HCT116 (cell line): ENCODE data around the gene SMG9. TPM values are rescaled to one million over a fixed set of nuclear protein-coding genes. Genes with fewer than 3 reads are reported as not detected.

Source experiments
- ATAC-seq: fragments of 200-7000 bp; cut with Tn5 transposase; 2 replicates; pipeline ENCODE4 v1.9.1; 2020; ENCODE audit warnings: mild to moderate bottlenecking, moderate library complexity
- BruUV-seq: library from RNA; stranded (reverse); fragments of 400-500 nt; replicated peaks from 2 replicates; lab custom pipeline; 2021; lab: Mats Ljungman, UMichigan
- CTCF ChIA-PET: fragments of 300-600 bp; sonication (Branson Sonifier 250); formaldehyde crosslinking; loops from one replicate; lab custom pipeline; 2021; ENCODE audit warnings: antibody characterized with exemption; lab: Charles Lee
- POLR2A ChIA-PET: fragments of 300-600, 350-600 bp; sonication (Branson Sonifier 250); formaldehyde crosslinking; loops from one replicate; lab custom pipeline; 2021; ENCODE audit warnings: antibody characterized with exemption; lab: Charles Lee
- RAD21 ChIA-PET, 2 experiments: fragments of 300-600 bp; sonication (Branson Sonifier 250); formaldehyde crosslinking; loops; one replicate each; lab custom pipeline; 2023; ENCODE audit warnings: low total read pairs in 2 of 2; ENCODE audit not compliant: uncharacterized antibody in 2 of 2, unreplicated experiment in 2 of 2, low non-redundant PET in 1 of 2; lab: Charles Lee
- DNase-seq: peaks from one replicate; pipeline ENCODE4 v3.0.0-alpha.2; 2010; ENCODE audit warnings: low read depth, low spot score
- H2AFZ ChIP-seq: fragments of 200-600 bp; shearing (Covaris generic), sonication (generic); 2 replicates; pipeline ENCODE4 v1.6.1; 2017; ENCODE audit warnings: low read depth, mixed run types, mixed read lengths, antibody characterized with exemption, low read length; ENCODE audit not compliant: poor library complexity, severe bottlenecking
- H3K27ac ChIP-seq: 2 replicates; pipeline ENCODE4 v1.5.1; 2012; ENCODE audit warnings: low read depth, low read length
- H3K27me3 ChIP-seq: fragments of 200-600 bp; sonication (generic); 2 replicates; pipeline ENCODE4 v1.6.1; 2016; ENCODE audit warnings: mixed run types, low read length, mixed read lengths; ENCODE audit not compliant: insufficient read depth
- H3K36me3 ChIP-seq, 2 experiments: fragments of 200-500 bp in 1 of 2; fragments of 200-600 bp in 1 of 2; sonication (Bioruptor generic) in 1 of 2; sonication (generic) in 1 of 2; 2 replicates each; pipeline versions ENCODE4 v1.5.1 to v1.6.1; 2014 to 2016; ENCODE audit warnings: low read length in 2 of 2, inconsistent platforms in 1 of 2, mixed read lengths in 1 of 2, mixed run types in 1 of 2; ENCODE audit not compliant: insufficient read depth in 2 of 2, control insufficient read depth in 1 of 2
- H3K4me1 ChIP-seq, 2 experiments: fragments of 200-600 bp in 1 of 2; sonication (generic) in 1 of 2; 2 replicates each; pipeline versions ENCODE4 v1.5.1 to v1.6.1; 2012 to 2017; ENCODE audit warnings: low read length in 2 of 2, inconsistent platforms in 1 of 2, mild to moderate bottlenecking in 1 of 2, mixed read lengths in 1 of 2, mixed run types in 1 of 2, moderate library complexity in 1 of 2; ENCODE audit not compliant: insufficient read depth in 2 of 2, control insufficient read depth in 1 of 2
- H3K4me2 ChIP-seq: fragments of 200-600 bp; sonication (generic); 2 replicates; pipeline ENCODE4 v1.6.1; 2017; ENCODE audit warnings: mixed run types, low read length, mixed read lengths
- H3K4me3 ChIP-seq, 2 experiments: fragments of 200-600 bp in 1 of 2; sonication (generic) in 1 of 2; replicated peaks in 1 of 2; 2 replicates each; pipeline ENCODE4 v1.5.1; 2011 to 2016; ENCODE audit warnings: low read length in 2 of 2, control low read depth in 1 of 2, low read depth in 1 of 2, mild to moderate bottlenecking in 1 of 2, mixed read lengths in 1 of 2, mixed run types in 1 of 2
- H3K79me2 ChIP-seq: fragments of 200-600 bp; sonication (generic); 2 replicates; pipeline ENCODE4 v1.6.1; 2017; ENCODE audit warnings: mild to moderate bottlenecking, mixed run types, low read length, moderate library complexity, mixed read lengths; ENCODE audit not compliant: insufficient read depth
- H3K9ac ChIP-seq: fragments of 200-600 bp; sonication (generic); 2 replicates; pipeline ENCODE4 v1.6.1; 2016; ENCODE audit warnings: low read length, mixed read lengths
- H3K9me2 ChIP-seq: fragments of 200-600 bp; sonication (generic), shearing (Covaris generic); 2 replicates; pipeline ENCODE4 v1.6.1; 2017; ENCODE audit warnings: mixed run types, mild to moderate bottlenecking, moderate library complexity; ENCODE audit not compliant: insufficient read depth
- H3K9me3 ChIP-seq, 2 experiments: fragments of 200-500 bp in 1 of 2; fragments of 200-600 bp in 1 of 2; sonication (Bioruptor generic) in 1 of 2; sonication (generic) in 1 of 2; 2 replicates each; pipeline ENCODE4 v1.6.1; 2014 to 2017; ENCODE audit warnings: low read length in 2 of 2, mixed read lengths in 2 of 2, inconsistent platforms in 1 of 2, low read depth in 1 of 2, mild to moderate bottlenecking in 1 of 2, mixed run types in 1 of 2, moderate library complexity in 1 of 2; ENCODE audit not compliant: control insufficient read depth in 1 of 2, insufficient read depth in 1 of 2
- H4K20me1 ChIP-seq: fragments of 200-600 bp; sonication (generic), shearing (Covaris generic); 2 replicates; pipeline ENCODE4 v1.6.1; 2017; ENCODE audit warnings: mixed run types, mild to moderate bottlenecking, moderate library complexity; ENCODE audit not compliant: insufficient read depth
- CBX3 ChIP-seq: IDR thresholded peaks from 2 replicates; pipeline ENCODE4 v1.6.1; 2012; ENCODE audit warnings: low read depth
- CEBPB ChIP-seq: IDR thresholded peaks from 2 replicates; pipeline ENCODE4 v1.6.1; 2012; ENCODE audit warnings: low read depth
- CTCF ChIP-seq, 3 experiments: fragments of 200-600 bp in 1 of 3; sonication (generic) in 1 of 3; IDR thresholded peaks in 2 of 3; conservative IDR thresholded peaks in 1 of 3; 2 replicates each; pipeline ENCODE4 v1.5.1; 2012 to 2017; ENCODE audit warnings: low read depth in 2 of 3, low read length in 2 of 3, antibody characterized with exemption in 1 of 3, borderline replicate concordance in 1 of 3, control low read depth in 1 of 3, mild to moderate bottlenecking in 1 of 3, mixed read lengths in 1 of 3, mixed run types in 1 of 3, moderate library complexity in 1 of 3; ENCODE audit not compliant: insufficient read depth in 1 of 3
- EGR1 ChIP-seq: IDR thresholded peaks from 2 replicates; pipeline ENCODE4 v1.6.1; 2012; ENCODE audit warnings: low read depth
- ELF1 ChIP-seq: IDR thresholded peaks from 2 replicates; pipeline ENCODE4 v1.6.1; 2012; ENCODE audit warnings: low read depth, borderline replicate concordance
- EZH2phosphoT487 ChIP-seq: fragments of 200-600 bp; IDR thresholded peaks from 2 replicates; pipeline ENCODE4 v1.6.1; 2018; ENCODE audit warnings: antibody characterized with exemption, borderline replicate concordance
- POLR2A ChIP-seq: IDR thresholded peaks from 2 replicates; pipeline ENCODE4 v1.7.0; 2011; ENCODE audit warnings: borderline replicate concordance; ENCODE audit not compliant: insufficient read depth, insufficient read length; ENCODE audit errors: extremely low read depth
- POLR2AphosphoS5 ChIP-seq: IDR thresholded peaks from 2 replicates; pipeline ENCODE4 v1.6.1; 2011; ENCODE audit warnings: mild to moderate bottlenecking, low read depth, low read length, moderate library complexity
- SP1 ChIP-seq: IDR thresholded peaks from 2 replicates; pipeline ENCODE4 v1.6.1; 2012; ENCODE audit warnings: low read depth
- SRF ChIP-seq: IDR thresholded peaks from 2 replicates; pipeline ENCODE4 v1.6.1; 2012; ENCODE audit warnings: low read depth
- YY1 ChIP-seq: IDR thresholded peaks from 2 replicates; pipeline ENCODE4 v1.6.1; 2011; ENCODE audit warnings: low read length, low read depth, moderate library complexity, mild to moderate bottlenecking; ENCODE audit not compliant: insufficient replicate concordance; ENCODE audit errors: extremely low read depth
- intact Hi-C: fragments of 100-400 bp; cut with micrococcal nuclease; formaldehyde crosslinking; loops from 2 replicates; pipeline ENCODE4 v1.10.0; 2022
- total RNA-seq: library from RNA; stranded (reverse); gene quantifications from one replicate; pipeline ENCODE4 v1.2.1, GENCODE V29; 2021; ENCODE audit not compliant: unreplicated experiment

SMG9 gene
- total RNA-seq, 1 experiment from 2014 or later, result 80.2 TPM

DNA sequence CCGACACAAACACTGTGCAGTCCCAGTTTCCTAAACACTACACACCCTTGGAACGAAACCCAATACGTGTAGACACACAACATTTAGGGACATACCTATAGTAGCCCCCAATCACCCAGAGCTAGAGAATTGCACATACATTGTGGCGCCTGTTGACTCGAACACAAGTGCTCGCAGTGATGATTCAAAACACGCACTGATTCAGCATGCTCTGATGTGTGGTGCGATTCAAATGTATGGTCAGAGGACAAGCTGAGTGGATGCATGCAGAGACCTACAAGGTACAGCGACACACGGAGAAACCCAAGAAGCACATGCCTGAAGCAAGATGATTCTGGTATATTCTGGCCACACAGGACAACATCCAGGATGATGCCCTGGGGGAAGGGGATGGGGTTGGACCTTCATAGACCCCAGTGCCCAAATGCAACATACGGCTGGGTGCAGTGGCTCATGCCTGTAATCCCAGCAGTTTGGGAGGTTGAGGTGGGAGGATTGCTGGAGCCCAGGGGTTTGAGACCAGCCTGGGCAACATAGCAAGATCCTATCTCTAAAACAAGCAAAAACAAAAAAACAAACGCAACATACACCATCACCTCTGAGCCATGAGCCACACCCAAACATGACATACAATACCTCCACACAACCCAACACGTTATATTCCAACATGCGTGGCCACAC lies 27.0 kb upstream of the SMG9 start:
- H2AFZ ChIP-seq, result no peak overlapping the region
- H3K27me3 ChIP-seq, result no peaks in the 10 kb centered on the region
- RAD21 ChIA-PET, result no interaction called here
- CTCF ChIA-PET, result interaction anchor here (3.1 kb wide), 1 partner anchor 13 kb away, joined by 10 read pairs; no protein-coding TSS in a partner anchor
- peak overlapping the region; percentile 74 for H3K4me3 ChIP-seq
- BruUV-seq, result no TSS peak
- no peak for TF ChIP-seq EZH2phosphoT487
- H4K20me1 ChIP-seq, result no peaks in the 10 kb centered on the region
- POLR2A ChIA-PET, result interaction anchor here (0.6 to 1.0 kb wide), 2 partner anchors 19 to 22 kb away, joined by 3 to 4 read pairs; no protein-coding TSS in a partner anchor
- H3K9me3 ChIP-seq, result no peaks in the 10 kb centered on the region
- peaks cover 58% of the 10 kb centered on the region for H3K79me2 ChIP-seq
- peaks cover 75 to 92% of the 10 kb centered on the region in 2 experiments for H3K4me1 ChIP-seq
- no peak for DNase-seq
- no peaks in the 10 kb centered on the region for H3K9me2 ChIP-seq
- no peaks in the 10 kb centered on the region for H3K36me3 ChIP-seq
- peak overlapping the region; percentile 94 for H3K27ac ChIP-seq
- intact Hi-C loops, result loop anchor here (10.0 kb wide), 1 partner anchor 107 kb away; the partner anchor contains the start of gene PLAUR
- peak overlapping the region; percentile 88 for H3K9ac ChIP-seq
- peak overlapping the region; percentile 88 for H3K4me2 ChIP-seq
- no peak for ATAC-seq

DNA sequence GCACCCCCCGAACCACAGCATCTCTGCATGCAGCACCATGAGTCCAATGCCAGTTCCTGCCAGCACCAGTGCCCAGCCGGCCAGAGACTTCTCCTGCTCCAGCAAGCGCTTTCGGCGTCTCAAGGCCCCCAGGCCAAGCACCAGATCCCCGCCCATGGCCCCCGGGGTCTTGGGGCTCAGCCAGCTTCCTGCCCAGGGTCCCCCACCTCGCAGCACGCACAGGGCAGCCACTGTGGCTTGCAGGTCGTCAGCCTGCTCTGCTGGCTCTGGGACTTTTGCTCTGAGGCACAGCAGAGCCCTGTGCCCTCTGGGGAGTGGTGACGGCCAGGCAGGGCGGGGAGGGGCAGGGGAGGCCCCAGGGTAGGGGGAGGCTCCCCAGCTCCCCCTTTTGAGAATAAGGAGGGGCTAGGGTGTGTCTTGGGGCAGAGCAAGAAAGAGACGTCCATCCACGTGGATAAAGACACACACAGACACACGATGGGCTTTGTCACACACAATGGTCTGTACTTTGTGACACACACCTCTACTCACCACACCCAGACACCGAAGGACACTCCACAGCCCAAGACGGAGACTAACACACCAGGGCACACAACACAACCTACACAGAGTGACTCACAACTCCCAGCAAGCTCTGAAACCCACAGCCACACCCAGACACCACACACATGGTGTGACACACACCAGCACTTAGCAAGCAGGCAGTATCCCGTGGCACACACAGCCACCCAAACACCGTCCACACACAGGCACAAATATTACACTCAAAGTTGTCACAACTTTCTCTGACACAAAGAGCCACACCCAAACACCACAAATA lies 26.2 kb upstream of the SMG9 start, which contains the start of gene KCNN4:
KCNN4 (minus strand) TSS at position 268 of the 820 bp plus-strand sequence; CDS start at position 156, 112 bp downstream.
- Histone ChIP-seq H2AFZ (no peak within 1 kb of the TSS), H3K4me1 (peaks cover 80 to 100% of the 10 kb centered on the region in 2 experiments), H3K36me3 (0 out of 4 replicates have a peak, but pooled peaks cover 0 to 5% of the 10 kb centered on the region in 2 experiments), H3K79me2 (peaks cover 66% of the 10 kb centered on the region), H3K27me3 (no peaks in the 10 kb centered on the region), H3K9me2 (no peaks in the 10 kb centered on the region), H4K20me1 (no peaks in the 10 kb centered on the region), H3K9me3 (no peaks in the 10 kb centered on the region), H3K4me3 (peak within 1 kb of the TSS; percentile 74), H3K4me2 (peak within 1 kb of the TSS; percentile 88), H3K27ac (peak within 1 kb of the TSS; percentile 94), H3K9ac (peak within 1 kb of the TSS; percentile 88)
- RAD21 ChIA-PET, result interaction anchor here in 1 of 2 experiments (0.6 kb wide), 1 partner anchor 26 kb away, joined by 3 read pairs; the partner anchor contains the start of gene SMG9
- no TSS peak for BruUV-seq
- intact Hi-C loops, result loop anchor here (10.0 kb wide), 1 partner anchor 106 kb away; the partner anchor contains the start of gene PLAUR
- peak; percentile 59 for ATAC-seq
- peak; percentile 71 for DNase-seq
- POLR2A ChIA-PET, result interaction anchor here (0.5 to 1.5 kb wide), 5 partner anchors 18 to 845 kb away, joined by 3 to 6 read pairs (median 4); partner anchors contain the start of gene SMG9
- CTCF ChIA-PET, result interaction anchor here (0.8 to 3.1 kb wide), 2 partner anchors 13 to 14 kb away, joined by 7 to 10 read pairs; no protein-coding TSS in a partner anchor
- TF ChIP-seq SP1 (peak; percentile 63), EGR1 (no peak), CTCF (IDR thresholded peaks at IDR 0.05 in 2 of 3, conservative IDR thresholded peaks at IDR 0.05 in 1 of 3; ENCODE audit: borderline replicate concordance in 1 of 3, insufficient read depth in 1 of 3, low read depth in 2 of 3, low read length in 2 of 3) (no peak), SRF (no peak), CBX3 (peak; percentile 83), POLR2A (no peak), CEBPB (no peak), ELF1 (no peak), YY1 (peak; percentile 3), POLR2AphosphoS5 (peak; percentile 59)
